A549 (cell line): ENCODE results near the gene KCNB1. TPM values are rescaled to one million over a fixed set of nuclear protein-coding genes. Genes with fewer than 3 reads are reported as not detected.
A peak's percentile ranks its signal among the peaks of the same experiment; 100 is the strongest.

Source experiments
- ATAC-seq, 2 experiments: fragments of 200-7000 bp in 1 of 2; fragments of >200 bp in 1 of 2; cut with Nextera tagmentation in 1 of 2; cut with Tn5 transposase in 1 of 2; 3 replicates each; pipeline versions ENCODE4 v1.8.0 to v1.9.1; 2018 to 2020; ENCODE audit warnings: mild to moderate bottlenecking in 1 of 2, moderate library complexity in 1 of 2
- CTCF ChIA-PET: fragments of 300-600 bp; sonication (Branson Sonifier 250); formaldehyde crosslinking; extraction: SDS; loops from one replicate; lab custom pipeline; 2021; ENCODE audit warnings: antibody characterized with exemption, inconsistent platforms; lab: Yijun Ruan, JAX
- POLR2A ChIA-PET: fragments of 350-600 bp; formaldehyde crosslinking; extraction: SDS; loops from one replicate; lab custom pipeline; 2021; ENCODE audit warnings: antibody characterized with exemption, inconsistent platforms; lab: Yijun Ruan, JAX
- DNase-seq, 2 experiments: peaks; one replicate each; pipeline versions ENCODE4 v3.0.0 to v3.0.0-alpha.2; 2011 to 2016; ENCODE audit warnings: low read depth in 1 of 2, low spot score in 1 of 2
- FAIRE-seq: peaks from 2 replicates; lab custom pipeline; 2011; peaks lifted over from hg19 to GRCh38; lab: Jason Lieb, UNC
- H3K27ac ChIP-seq, 2 experiments: fragments of >200 bp; sonication (Bioruptor Twin); formaldehyde crosslinking; 3 replicates each; pipeline ENCODE4 v1.5.1; 2016 to 2017
- H3K4me1 ChIP-seq: fragments of >200 bp; sonication (Bioruptor Twin); formaldehyde crosslinking; 3 replicates; pipeline ENCODE4 v1.6.1; 2016
- H3K4me2 ChIP-seq: fragments of >200 bp; sonication (Bioruptor Twin); formaldehyde crosslinking; 3 replicates; pipeline ENCODE4 v1.6.1; 2016
- H3K4me3 ChIP-seq: fragments of >200 bp; sonication (Bioruptor Twin); formaldehyde crosslinking; 3 replicates; pipeline ENCODE4 v1.5.1; 2016
- H3K9me3 ChIP-seq: fragments of >200 bp; sonication (Bioruptor Twin); formaldehyde crosslinking; 3 replicates; pipeline ENCODE4 v1.6.1; 2016
- BHLHE40 ChIP-seq: IDR thresholded peaks from 2 replicates; pipeline ENCODE4 v1.6.1; 2012; ENCODE audit warnings: low read depth, low read length, inconsistent platforms
- EHF ChIP-seq: fragments of 250-450 bp; sonication (Bioruptor Pico); IDR thresholded peaks from 2 replicates; pipeline ENCODE4 v1.5.0; 2020; ENCODE audit warnings: mild to moderate bottlenecking
- EHMT2 ChIP-seq: fragments of 200-600 bp; sonication (generic); IDR thresholded peaks from 2 replicates; pipeline ENCODE4 v1.6.1; 2016; ENCODE audit warnings: antibody characterized with exemption, low read depth, mild to moderate bottlenecking, moderate library complexity
- EP300 ChIP-seq, 2 experiments: fragments of >200 bp; sonication (Bioruptor Twin); formaldehyde crosslinking; IDR thresholded peaks; 2 replicates in 1 of 2; 3 replicates in 1 of 2; pipeline ENCODE4 v1.6.1; 2016 to 2017
- ESRRA ChIP-seq: fragments of 150-350 bp; IDR thresholded peaks from 2 replicates; pipeline ENCODE4 v1.6.1; 2014; ENCODE audit warnings: mild to moderate bottlenecking, low read length, borderline replicate concordance
- FOSB ChIP-seq: fragments of 250-450 bp; sonication (Bioruptor Pico); IDR thresholded peaks from 2 replicates; pipeline ENCODE4 v1.5.0; 2020; ENCODE audit warnings: mild to moderate bottlenecking, moderate library complexity
- FOSL2 ChIP-seq, 2 experiments: fragments of 450-650 bp in 1 of 2; fragments of >200 bp in 1 of 2; sonication (Bioruptor Twin) in 1 of 2; formaldehyde crosslinking; IDR thresholded peaks; 2 replicates each; pipeline versions ENCODE4 v1.5.0 to v1.6.1; 2016 to 2020; ENCODE audit warnings: mild to moderate bottlenecking in 1 of 2, moderate library complexity in 1 of 2
- GATA3 ChIP-seq: IDR thresholded peaks from 2 replicates; pipeline ENCODE4 v1.6.1; 2012; ENCODE audit warnings: borderline replicate concordance
- HDAC2 ChIP-seq: fragments of 200-600 bp; sonication (generic); IDR thresholded peaks from 2 replicates; pipeline ENCODE4 v1.6.1; 2016
- HOXA7 ChIP-seq: fragments of 250-450 bp; sonication (Bioruptor Pico); IDR thresholded peaks from 2 replicates; pipeline ENCODE4 v1.5.0; 2020; ENCODE audit warnings: mild to moderate bottlenecking, moderate library complexity
- HOXB13 ChIP-seq: fragments of 250-450 bp; sonication (Bioruptor Pico); IDR thresholded peaks from 2 replicates; pipeline ENCODE4 v1.5.0; 2020; ENCODE audit warnings: low read depth, mild to moderate bottlenecking, moderate library complexity
- HOXB5 ChIP-seq: fragments of 250-450 bp; sonication (Bioruptor Pico); IDR thresholded peaks from 2 replicates; pipeline ENCODE4 v1.5.0; 2020; ENCODE audit warnings: mild to moderate bottlenecking, moderate library complexity
- JUNB ChIP-seq: fragments of >200 bp; sonication (Bioruptor Twin); formaldehyde crosslinking; IDR thresholded peaks from 2 replicates; pipeline ENCODE4 v1.6.1; 2016
- KDM1A ChIP-seq: fragments of 200-600 bp; sonication (generic); IDR thresholded peaks from 2 replicates; pipeline ENCODE4 v1.6.1; 2016; ENCODE audit warnings: low read depth, mild to moderate bottlenecking
- KDM5A ChIP-seq: fragments of 200-600 bp; sonication (generic); IDR thresholded peaks from 2 replicates; pipeline ENCODE4 v1.6.1; 2016; ENCODE audit warnings: antibody characterized with exemption, mild to moderate bottlenecking
- MAFK ChIP-seq: fragments of 450-650 bp; IDR thresholded peaks from 2 replicates; pipeline ENCODE4 v1.6.1; 2014; ENCODE audit not compliant: partially characterized antibody
- MAZ ChIP-seq: fragments of 150-350 bp; IDR thresholded peaks from 2 replicates; pipeline ENCODE4 v1.6.1; 2014; ENCODE audit warnings: antibody characterized with exemption, low read depth, low read length, borderline replicate concordance
- MYC ChIP-seq: IDR thresholded peaks from 2 replicates; pipeline ENCODE4 v1.6.1; 2012; ENCODE audit warnings: mild to moderate bottlenecking, inconsistent platforms, low read length, improper control_type of control experiment, borderline replicate concordance
- NFE2L2 ChIP-seq: fragments of 150-350 bp; conservative IDR thresholded peaks from 2 replicates; pipeline ENCODE4 v1.6.1; 2014; ENCODE audit warnings: low read length
- NR3C1 ChIP-seq: fragments of >200 bp; sonication (Bioruptor Twin); formaldehyde crosslinking; IDR thresholded peaks from 3 replicates; pipeline ENCODE4 v1.6.1; 2017
- POLR2AphosphoS2 ChIP-seq: conservative IDR thresholded peaks from 2 replicates; pipeline ENCODE4 v1.6.1; 2012; ENCODE audit warnings: low read length, improper control_type of control experiment, inconsistent platforms
- RFX5 ChIP-seq: fragments of 450-650 bp; IDR thresholded peaks from 2 replicates; pipeline ENCODE4 v1.7.1; 2014; ENCODE audit warnings: antibody characterized with exemption, mild to moderate bottlenecking, moderate library complexity
- RNF2 ChIP-seq: fragments of 200-600 bp; sonication (generic); IDR thresholded peaks from 2 replicates; pipeline ENCODE4 v1.6.1; 2016; ENCODE audit warnings: low read depth, mild to moderate bottlenecking, antibody characterized with exemption, moderate library complexity, borderline replicate concordance
- SMC3 ChIP-seq: fragments of >200 bp; sonication (Bioruptor Twin); formaldehyde crosslinking; IDR thresholded peaks from 3 replicates; pipeline ENCODE4 v1.6.1; 2018; ENCODE audit warnings: inconsistent platforms
- SREBF2 ChIP-seq: fragments of 450-650 bp; IDR thresholded peaks from 2 replicates; pipeline ENCODE4 v1.6.1; 2014; ENCODE audit warnings: mild to moderate bottlenecking, moderate library complexity
- TFCP2L1 ChIP-seq: fragments of 250-450 bp; sonication (Bioruptor Pico); IDR thresholded peaks from 2 replicates; pipeline ENCODE4 v1.5.0; 2021; ENCODE audit warnings: mild to moderate bottlenecking
- TP53 ChIP-seq: fragments of 250-450 bp; sonication (Bioruptor Pico); IDR thresholded peaks from 2 replicates; pipeline ENCODE4 v1.5.0; 2021; ENCODE audit warnings: mild to moderate bottlenecking, moderate library complexity
- ZFP36 ChIP-seq: fragments of 450-650 bp; IDR thresholded peaks from 2 replicates; pipeline ENCODE4 v1.6.1; 2014; ENCODE audit warnings: borderline replicate concordance; ENCODE audit not compliant: partially characterized antibody
- ZSCAN20 ChIP-seq: fragments of 250-450 bp; sonication (Bioruptor Pico); IDR thresholded peaks from 2 replicates; pipeline ENCODE4 v1.8.0; 2022; ENCODE audit warnings: mild to moderate bottlenecking, moderate library complexity
- WGBS: methylation state at CpG from one replicate; pipeline ENCODE4 v1.1.6; 2017; ENCODE audit errors: missing lambda C conversion rate; 5-methylcytosine and 5-hydroxymethylcytosine counted together
- polyA plus RNA-seq, 4 experiments: library from polyadenylated mRNA; depleted of rRNA in 3 of 4; stranded (reverse); fragments of >200 nt; fragmentation: RNase III in 1 of 4; extraction: RNeasy Plus Mini Kit Qiagen cat#74134 plus additional on column Dnase treatment in 1 of 4; gene quantifications; 2 replicates in 3 of 4; 3 replicates in 1 of 4; pipeline ENCODE4 v1.2.3, GENCODE V29; 2011 to 2017
- TF ChIP-seq, protein P1 (sequence below): IDR thresholded peaks from 2 replicates; pipeline ENCODE4 v1.6.1; 2012
- TF ChIP-seq, protein P2 (sequence below): fragments of 150-350 bp; IDR thresholded peaks from 2 replicates; pipeline ENCODE4 v1.6.1; 2014; ENCODE audit warnings: low read depth, mild to moderate bottlenecking, low read length
- TF ChIP-seq, protein P3 (sequence below): fragments of >200 bp; sonication (Bioruptor Twin); formaldehyde crosslinking; IDR thresholded peaks from 2 replicates; pipeline ENCODE4 v1.6.1; 2016

KCNB1 gene
- polyA plus RNA-seq, 2 of the 4 experiments (the other 2 are of a cell fraction), result 0.12 to 0.28 TPM

DNA sequence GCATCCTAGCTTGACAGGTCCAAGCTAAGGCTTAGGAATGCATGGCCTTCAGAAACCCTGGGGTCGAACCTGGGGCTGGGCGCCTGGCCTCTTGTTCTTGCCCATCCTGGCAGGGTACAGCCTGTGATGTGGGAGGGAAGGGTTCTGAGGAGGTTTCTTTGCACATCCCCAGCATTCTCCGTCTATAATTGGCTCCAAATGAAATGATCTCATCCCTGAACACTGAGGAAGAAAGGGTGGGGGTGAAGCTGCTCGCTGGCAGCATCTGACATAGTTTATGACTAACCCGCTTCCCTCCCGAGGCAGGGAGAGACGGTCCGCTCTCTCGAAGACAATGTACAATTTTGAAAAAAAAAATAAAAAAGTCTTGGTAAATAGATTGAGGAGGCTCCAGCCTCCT, 137.5 kb downstream of the KCNB1 start (continued):
- TF ChIP-seq HOXB13 (CRISPR knock-in tag) (no peak), NR3C1 (no peak), MYC (no peak), MAFK (no peak), EHMT2 (no peak), TP53 (CRISPR knock-in tag) (no peak), MAZ (no peak), JUNB (0 out of 2 replicates have a peak, but pooled peaks have one; percentile 10), ZSCAN20 (no peak), SMC3 (no peak), EHF (no peak), KDM1A (no peak), EP300 (IDR thresholded peaks at IDR 0.05) (no peak), NFE2L2 (no peak), HOXB5 (CRISPR knock-in tag) (no peak), KDM5A (no peak), SREBF2 (no peak), RFX5 (no peak), HOXA7 (CRISPR knock-in tag) (no peak), TFCP2L1 (CRISPR knock-in tag) (no peak), GATA3 (no peak), FOSL2 (IDR thresholded peaks at IDR 0.05) (no peak), FOSL2 (CRISPR knock-in tag; IDR thresholded peaks at IDR 0.05) (peak; percentile 53), FOSB (CRISPR knock-in tag) (no peak), ESRRA (no peak)
- TF ChIP-seq, protein P1, sequence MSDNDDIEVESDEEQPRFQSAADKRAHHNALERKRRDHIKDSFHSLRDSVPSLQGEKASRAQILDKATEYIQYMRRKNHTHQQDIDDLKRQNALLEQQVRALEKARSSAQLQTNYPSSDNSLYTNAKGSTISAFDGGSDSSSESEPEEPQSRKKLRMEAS, result no peak
- TF ChIP-seq, protein P2, sequence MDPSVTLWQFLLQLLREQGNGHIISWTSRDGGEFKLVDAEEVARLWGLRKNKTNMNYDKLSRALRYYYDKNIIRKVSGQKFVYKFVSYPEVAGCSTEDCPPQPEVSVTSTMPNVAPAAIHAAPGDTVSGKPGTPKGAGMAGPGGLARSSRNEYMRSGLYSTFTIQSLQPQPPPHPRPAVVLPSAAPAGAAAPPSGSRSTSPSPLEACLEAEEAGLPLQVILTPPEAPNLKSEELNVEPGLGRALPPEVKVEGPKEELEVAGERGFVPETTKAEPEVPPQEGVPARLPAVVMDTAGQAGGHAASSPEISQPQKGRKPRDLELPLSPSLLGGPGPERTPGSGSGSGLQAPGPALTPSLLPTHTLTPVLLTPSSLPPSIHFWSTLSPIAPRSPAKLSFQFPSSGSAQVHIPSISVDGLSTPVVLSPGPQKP, result no peak
- TF ChIP-seq, protein P3, sequence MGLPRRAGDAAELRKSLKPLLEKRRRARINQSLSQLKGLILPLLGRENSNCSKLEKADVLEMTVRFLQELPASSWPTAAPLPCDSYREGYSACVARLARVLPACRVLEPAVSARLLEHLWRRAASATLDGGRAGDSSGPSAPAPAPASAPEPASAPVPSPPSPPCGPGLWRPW, result no peak
- TF ChIP-seq, all 56 proteins: peak for 5

DNA sequence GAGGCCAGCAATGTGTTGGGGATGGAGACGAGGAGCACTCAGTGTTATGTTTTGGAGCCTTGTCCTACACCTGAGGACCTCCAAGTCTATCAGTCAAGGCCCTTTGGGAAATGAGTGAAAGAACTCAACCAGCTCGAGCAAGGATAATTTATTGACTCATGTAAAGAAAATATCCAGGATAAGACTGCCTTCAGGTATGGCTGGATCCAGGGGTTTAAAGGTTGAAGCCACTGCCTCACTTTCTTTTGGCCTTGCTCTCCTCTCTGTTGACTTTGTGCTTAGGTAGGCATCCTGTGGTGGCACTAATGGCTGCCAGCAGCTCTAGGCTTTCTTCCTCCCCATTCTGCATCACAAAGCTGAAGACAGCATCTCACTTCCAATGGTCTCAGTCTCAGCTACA, 138.3 kb downstream of the KCNB1 start:
- Histone ChIP-seq H3K27ac (peak overlapping the region; percentile 73 to 85), H3K9me3 (no peaks in the 10 kb centered on the region), H3K4me1 (peaks cover 48% of the 10 kb centered on the region), H3K4me3 (no peak overlapping the region), H3K4me2 (peak overlapping the region; percentile 97)
- ChIA-PET POLR2A (no interaction called here), CTCF (interaction anchor here (0.6 to 7.5 kb wide), 9 partner anchors 10 to 267 kb away, joined by 3 to 66 read pairs (median 4); no protein-coding TSS in a partner anchor)
- TF ChIP-seq BHLHE40 (no peak), HDAC2 (no peak), GATA3 (no peak), ZSCAN20 (no peak), TFCP2L1 (CRISPR knock-in tag) (no peak), RNF2 (no peak), ZFP36 (no peak), POLR2AphosphoS2 (no peak), NR3C1 (no peak), JUNB (no peak)
- TF ChIP-seq, protein P1, result no peak
- DNase-seq (no peak), ATAC-seq (no peak), FAIRE-seq (no peak)
- 88% methylated on average over 2 of the region's 2 CpGs for WGBS
